Left lobe of liver (tissue), 2 donors: ENCODE data around the gene HMMR. TPM values are rescaled to one million over a fixed set of nuclear protein-coding genes. Genes with fewer than 3 reads are reported as not detected.
A peak's percentile ranks its signal among the peaks of the same experiment; 100 is the strongest.
"Not testable (repeated sequence)": the region's sequence is repeated elsewhere in the genome, so short reads cannot be mapped to it uniquely, and the experiment has no call there.

ENCODE experiments used
- ATAC-seq: fragments of 200-7000 bp; cut with Tn5 transposase; one replicate; pipeline ENCODE4 v1.9.1; 2020; ENCODE audit warnings: mild to moderate bottlenecking, moderate library complexity
- DNase-seq: peaks from one replicate; pipeline ENCODE4 v3.0.0-alpha.2; 2020; ENCODE audit warnings: low spot score
- total RNA-seq: library from RNA; stranded (reverse); gene quantifications from one replicate; pipeline ENCODE4 v1.2.1, GENCODE V29; 2021
- donor health status: DM: no; HTN: no; CAD: no; lungs with moderate emphysema.
- donor health status: DM: no; HTN: yes; CAD: no.

The HMMR gene
- 0.33 TPM for total RNA-seq

- DNase-seq (no peak), ATAC-seq (no peak)
Measured at GRCh38 chr5:163460562-163461171, at the start of gene HMMR. HMMR (plus strand) TSS chr5:163460632; CDS start chr5:163460693, 61 bp downstream.

GRCh38 chr5:163415673-163416072 is 44.8 kb upstream of the HMMR start:
- not testable (repeated sequence) for ATAC-seq

DNA sequence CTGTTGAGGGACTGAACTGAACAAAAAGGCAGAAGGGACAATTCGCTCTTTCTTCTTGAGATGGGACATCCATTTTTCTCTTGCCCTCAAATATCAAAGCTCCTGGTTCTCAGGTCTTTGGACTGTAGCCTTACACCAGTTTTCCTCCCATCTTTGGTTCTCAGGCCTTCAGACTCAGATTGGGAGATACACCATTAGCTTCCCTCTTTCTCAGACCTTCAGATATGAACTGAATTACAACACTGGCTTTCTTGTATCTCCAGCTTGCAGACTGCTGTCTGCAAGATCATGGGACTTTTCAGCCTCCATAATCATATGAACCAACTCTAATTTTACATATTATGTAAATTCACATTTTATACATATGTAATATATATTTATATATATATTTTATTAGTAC is 35.6 kb upstream of the HMMR start:
- no peak for DNase-seq
- ATAC-seq, result no peak

More at GRCh38 chr5:163415673-163416072, 44.8 kb upstream of the HMMR start:
- not testable (repeated sequence) for DNase-seq

GRCh38 chr5:163426128-163426527 is 34.3 kb upstream of the HMMR start:
- ATAC-seq, DNase-seq: not testable (repeated sequence)

DNA sequence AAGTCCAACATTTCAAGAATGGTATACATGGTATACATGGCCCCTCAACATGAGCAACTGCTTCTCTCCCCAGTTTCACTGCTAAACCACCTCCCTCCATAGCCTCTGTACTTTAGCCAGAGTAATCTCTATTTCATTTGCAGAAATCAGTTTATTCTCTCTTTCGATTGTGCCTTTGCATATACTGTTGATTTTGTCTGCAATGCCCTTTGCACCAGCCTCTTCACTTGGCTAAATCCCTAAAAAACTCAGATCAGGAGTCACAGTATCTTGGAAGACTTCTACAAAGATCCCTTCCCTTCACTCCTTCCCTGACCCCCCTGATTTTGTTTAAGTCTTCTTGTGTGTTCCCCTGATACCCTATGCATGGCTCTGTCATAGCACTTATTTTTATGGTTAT is 27.9 kb upstream of the HMMR start:
- no peak for DNase-seq
- peak; percentile 16 for ATAC-seq

DNA sequence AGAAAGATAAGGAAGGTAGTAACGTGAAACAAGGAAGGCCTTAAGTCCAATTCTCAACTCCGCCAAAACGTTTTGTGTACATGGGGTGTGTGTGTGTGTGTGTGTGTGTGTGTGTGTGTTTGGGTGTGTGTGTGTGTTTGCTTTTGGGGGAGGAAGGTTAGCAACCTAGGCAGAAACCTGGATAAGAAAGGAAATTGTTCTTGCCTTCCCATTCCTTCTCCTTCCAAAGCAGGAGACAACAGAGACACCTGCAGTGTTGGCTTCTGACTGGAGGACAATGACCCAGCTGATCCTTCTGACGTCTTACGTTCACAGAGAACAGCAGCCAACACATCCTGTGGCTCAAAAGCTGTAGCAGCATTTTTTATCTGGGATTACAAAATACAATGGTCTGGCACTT is 27.2 kb upstream of the HMMR start:
- DNase-seq (peak; percentile 73), ATAC-seq (peak; percentile 44)

GRCh38 chr5:163434401-163434866 is 26.0 kb upstream of the HMMR start:
- ATAC-seq (no peak), DNase-seq (no peak)

DNA sequence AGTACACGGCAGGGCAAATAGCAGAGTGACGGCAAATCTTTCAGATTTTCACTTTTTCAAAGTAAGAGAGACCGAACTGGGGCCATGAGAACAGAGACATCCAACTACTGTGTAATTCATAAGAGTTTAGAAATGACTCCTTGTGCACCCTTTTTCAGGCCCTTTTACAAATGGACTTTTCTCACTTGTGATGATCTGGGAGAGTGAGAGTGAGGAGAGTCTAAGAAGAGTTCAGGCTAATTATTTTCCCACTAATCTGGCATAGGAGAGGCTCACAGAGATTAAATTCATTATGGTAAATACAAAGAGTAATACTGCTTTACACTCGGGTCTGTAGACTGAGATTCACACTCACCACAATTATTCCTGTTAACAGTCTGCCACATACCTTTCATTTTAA is 23.9 kb upstream of the HMMR start:
- DNase-seq, result no peak
- ATAC-seq, result no peak

DNA sequence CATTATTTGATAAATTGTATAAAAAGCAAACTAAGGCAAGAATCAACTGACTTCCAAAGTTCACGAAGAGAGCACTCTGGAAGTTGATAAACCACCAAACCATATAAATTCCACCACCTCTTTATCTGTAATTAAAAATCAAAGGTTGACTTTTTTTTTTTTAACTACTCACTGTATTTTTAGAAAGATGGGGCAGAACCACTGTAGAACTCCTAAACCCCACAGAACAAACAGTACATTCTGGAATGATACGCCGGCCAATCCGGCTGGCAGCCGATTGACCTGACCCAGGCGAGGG is 23.5 kb upstream of the HMMR start:
- ATAC-seq (no peak), DNase-seq (no peak)

GRCh38 chr5:163437309-163438182 is 22.9 kb upstream of the HMMR start, which contains the start of gene CCNG1:
CCNG1 (plus strand) TSS chr5:163437595; CDS start chr5:163439257, 1,662 bp downstream.
- DNase-seq (peak; percentile 98), ATAC-seq (peak; percentile 85)

DNA sequence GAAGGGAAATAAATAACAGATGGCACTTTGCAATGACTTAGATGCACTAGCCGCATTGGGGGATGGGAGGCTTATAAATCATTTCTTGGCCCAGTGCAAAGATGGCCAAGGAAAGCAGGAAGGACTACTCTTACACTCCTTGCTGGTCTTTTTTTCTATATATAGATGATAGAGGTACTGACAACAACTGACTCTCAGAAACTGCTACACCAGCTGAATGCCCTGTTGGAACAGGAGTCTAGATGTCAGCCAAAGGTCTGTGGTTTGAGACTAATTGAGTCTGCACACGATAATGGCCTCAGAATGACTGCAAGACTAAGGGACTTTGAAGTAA is 21.4 kb upstream of the HMMR start:
- DNase-seq, result no peak
- ATAC-seq, result peak; percentile 21

DNA sequence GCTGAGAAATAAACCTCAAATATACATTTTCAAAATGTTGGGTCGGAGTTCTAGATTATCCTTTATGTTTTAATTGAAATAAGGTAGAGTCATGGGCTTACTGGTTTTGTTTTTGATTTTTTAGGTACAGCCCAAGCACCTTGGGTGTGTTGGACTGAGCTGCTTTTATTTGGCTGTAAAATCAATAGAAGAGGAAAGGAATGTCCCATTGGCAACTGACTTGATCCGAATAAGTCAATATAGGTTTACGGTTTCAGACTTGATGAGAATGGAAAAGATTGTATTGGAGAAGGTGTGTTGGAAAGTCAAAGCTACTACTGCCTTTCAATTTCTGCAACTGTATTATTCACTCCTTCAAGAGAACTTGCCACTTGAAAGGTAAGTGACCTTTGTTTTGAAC is 19.5 kb upstream of the HMMR start:
- ATAC-seq, result no peak

GRCh38 chr5:163444526-163444925 is 15.9 kb upstream of the HMMR start:
- DNase-seq (no peak), ATAC-seq (no peak)

More for the DNA sequence above, 19.5 kb upstream of the HMMR start:
- DNase-seq, result no peak

DNA sequence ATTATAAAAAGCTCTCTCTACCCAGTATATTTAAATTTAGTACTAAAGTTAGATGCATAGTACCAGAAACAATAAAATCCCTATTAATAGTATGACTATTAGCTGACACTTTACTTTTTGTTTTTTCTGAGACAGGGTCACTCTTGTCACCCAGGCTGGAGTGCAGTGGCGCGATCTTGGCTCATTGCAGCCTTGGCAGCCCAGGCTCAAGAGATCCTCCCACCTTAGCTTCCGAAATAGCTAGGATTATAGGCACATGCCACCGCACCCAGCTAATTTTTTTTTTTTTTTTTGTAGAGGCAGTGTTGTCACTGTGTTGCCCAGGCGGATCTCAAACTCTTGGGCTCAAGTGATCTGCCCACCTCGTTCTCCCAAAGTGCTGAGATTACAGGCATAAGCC is 15.1 kb upstream of the HMMR start:
- DNase-seq, result no peak
- peak; percentile 15 for ATAC-seq

GRCh38 chr5:163447191-163447590 is 13.2 kb upstream of the HMMR start:
- DNase-seq (no peak), ATAC-seq (no peak)

DNA sequence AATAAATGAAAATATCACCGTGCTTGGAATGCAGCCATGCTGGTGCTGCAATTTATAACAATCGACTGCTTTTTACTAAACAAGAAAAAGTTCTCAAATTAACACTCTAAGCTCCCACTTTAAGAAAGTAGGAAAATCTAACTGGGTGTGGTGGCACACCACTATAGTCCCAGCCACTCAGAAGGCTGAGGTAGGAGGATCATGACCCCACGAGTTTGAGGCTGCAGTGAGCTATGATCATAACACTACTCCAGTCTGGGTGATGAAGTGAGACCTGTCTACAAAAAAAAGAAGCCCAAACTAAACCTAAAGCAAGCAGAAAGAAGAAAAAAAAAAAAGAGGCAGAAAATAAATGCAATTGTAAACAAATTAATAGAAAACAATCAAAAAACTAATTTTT is 12.6 kb upstream of the HMMR start:
- ATAC-seq (no peak), DNase-seq (no peak)

- no peak for ATAC-seq
Measured at GRCh38 chr5:163448491-163448890, 11.9 kb upstream of the HMMR start.

GRCh38 chr5:163451489-163451888 is 8.9 kb upstream of the HMMR start:
- ATAC-seq (no peak), DNase-seq (no peak)

More at GRCh38 chr5:163448491-163448890, 11.9 kb upstream of the HMMR start:
- no peak for DNase-seq

DNA sequence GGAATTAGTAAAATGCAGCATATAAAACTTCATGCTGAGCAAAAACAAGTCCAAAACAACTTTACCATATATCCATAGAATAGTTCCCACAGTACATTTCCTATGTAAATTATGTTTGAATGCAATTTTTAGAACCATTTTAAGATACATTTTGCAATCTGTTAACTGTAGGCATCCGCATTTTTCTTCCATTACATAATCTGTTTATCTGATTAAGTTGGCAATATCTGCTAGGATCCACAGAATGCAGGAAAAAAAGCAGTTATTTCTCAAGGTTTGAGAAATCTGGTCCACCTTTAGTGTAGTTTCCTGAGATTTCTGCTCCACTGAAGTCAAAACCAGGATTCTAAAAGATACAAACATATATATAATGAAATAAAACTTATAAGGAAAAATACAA is 6.7 kb upstream of the HMMR start:
- ATAC-seq, result no peak

DNA sequence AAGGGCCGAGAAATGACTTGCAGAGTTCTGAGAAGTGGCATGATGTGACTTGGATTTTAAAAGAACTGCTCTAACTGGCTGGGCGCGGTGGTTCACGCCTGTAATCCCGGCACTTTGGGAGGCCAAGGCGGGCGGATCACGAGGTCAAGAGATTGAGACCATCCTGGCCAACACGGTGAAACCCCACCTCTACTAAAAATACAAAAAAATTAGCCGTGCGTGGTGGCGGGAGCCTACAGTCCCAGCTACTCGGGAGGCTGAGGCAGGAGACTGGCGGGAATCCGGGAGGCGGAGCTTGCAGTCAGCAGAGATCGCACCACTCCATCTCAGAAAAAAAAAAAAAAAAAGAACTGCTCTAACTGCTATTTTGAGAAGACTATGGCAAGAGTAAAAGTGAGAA is 5.0 kb upstream of the HMMR start:
- not testable (repeated sequence) for DNase-seq, ATAC-seq

More for the DNA sequence above, 6.7 kb upstream of the HMMR start:
- DNase-seq, result no peak

- no peak for ATAC-seq
- DNase-seq, result no peak
Measured at GRCh38 chr5:163456029-163456589, 4.3 kb upstream of the HMMR start.

GRCh38 chr5:163456840-163457239 is 3.6 kb upstream of the HMMR start:
- DNase-seq, result no peak
- ATAC-seq, result no peak
